GM23338 (cell line): ENCODE data around the gene TMEM119. TPM values are rescaled to one million over a fixed set of nuclear protein-coding genes. Genes with fewer than 3 reads are reported as not detected.

Experiments
- ATAC-seq: fragments of 200-7000 bp; cut with Tn5 transposase; 3 replicates; pipeline ENCODE4 v1.9.1; 2020
- DNase-seq: peaks from one replicate; pipeline ENCODE4 v3.0.0-alpha.2; 2015; ENCODE audit warnings: low spot score
- H2AFZ ChIP-seq: fragments of 200-600 bp; sonication (generic); 2 replicates; pipeline ENCODE4 v1.8.0; 2016; ENCODE audit warnings: antibody characterized with exemption, mild to moderate bottlenecking, moderate library complexity
- H3F3A ChIP-seq: fragments of 200-600 bp; sonication (generic); replicated peaks from 2 replicates; pipeline ENCODE4 v1.8.0; 2017; ENCODE audit warnings: antibody characterized with exemption, mixed run types, low read depth
- H3K27ac ChIP-seq: fragments of 200-600 bp; sonication (generic); 2 replicates; pipeline ENCODE4 v1.6.1; 2016; ENCODE audit warnings: low read depth
- H3K27me3 ChIP-seq: fragments of 200-600 bp; sonication (generic); 2 replicates; pipeline ENCODE4 v1.8.0; 2016; ENCODE audit warnings: mild to moderate bottlenecking, mixed run types, moderate library complexity; ENCODE audit not compliant: insufficient read depth
- H3K36me3 ChIP-seq: fragments of 200-600 bp; sonication (generic); 2 replicates; pipeline ENCODE4 v1.8.0; 2016; ENCODE audit warnings: mild to moderate bottlenecking; ENCODE audit not compliant: insufficient read depth
- H3K4me1 ChIP-seq: fragments of 200-600 bp; sonication (generic); 2 replicates; pipeline ENCODE4 v1.8.0; 2016; ENCODE audit warnings: mild to moderate bottlenecking, moderate library complexity; ENCODE audit not compliant: insufficient read depth
- H3K4me2 ChIP-seq: fragments of 200-600 bp; sonication (generic); 2 replicates; pipeline ENCODE4 v1.7.1; 2017; ENCODE audit warnings: mixed run types
- H3K4me3 ChIP-seq: fragments of 200-600 bp; sonication (generic); 2 replicates; pipeline ENCODE4 v1.6.1; 2016; ENCODE audit warnings: mixed run types
- H3K79me2 ChIP-seq: fragments of 200-600 bp; sonication (generic); replicated peaks from 2 replicates; pipeline ENCODE4 v1.8.0; 2017; ENCODE audit warnings: mild to moderate bottlenecking; ENCODE audit not compliant: insufficient read depth
- H3K9me2 ChIP-seq: fragments of 200-600 bp; sonication (generic); 2 replicates; pipeline ENCODE4 v1.8.0; 2017; ENCODE audit not compliant: insufficient read depth
- H4K20me1 ChIP-seq: fragments of 200-600 bp; sonication (generic); replicated peaks from 2 replicates; pipeline ENCODE4 v1.8.0; 2017; ENCODE audit warnings: mild to moderate bottlenecking; ENCODE audit not compliant: insufficient read depth
- H3K27ac Mint-ChIP-seq: 2 replicates; pipeline ENCODE4 v1.8.0; 2020; ENCODE audit warnings: inconsistent platforms, mild to moderate bottlenecking, moderate library complexity, mixed read lengths
- H3K27me3 Mint-ChIP-seq: 3 replicates; pipeline ENCODE4 v1.8.0; 2022; ENCODE audit warnings: low read depth, mild to moderate bottlenecking, moderate library complexity, mixed read lengths, inconsistent platforms; ENCODE audit not compliant: insufficient read depth, poor library complexity
- H3K36me3 Mint-ChIP-seq: 3 replicates; pipeline ENCODE4 v1.8.0; 2021; ENCODE audit warnings: low read depth, mild to moderate bottlenecking, inconsistent platforms, moderate library complexity, mixed read lengths
- H3K4me1 Mint-ChIP-seq: 3 replicates; pipeline ENCODE4 v1.8.0; 2020; ENCODE audit warnings: mild to moderate bottlenecking, inconsistent platforms, mixed read lengths
- H3K4me3 Mint-ChIP-seq: 3 replicates; pipeline ENCODE4 v1.8.0; 2021; ENCODE audit warnings: moderate library complexity, mild to moderate bottlenecking, inconsistent platforms, mixed read lengths
- H3K9me3 Mint-ChIP-seq: 3 replicates; pipeline ENCODE4 v1.8.0; 2020; ENCODE audit warnings: moderate library complexity, mild to moderate bottlenecking, inconsistent platforms, mixed read lengths
- CREB1 ChIP-seq: fragments of 250-450 bp; sonication (Bioruptor Pico); IDR thresholded peaks from 2 replicates; pipeline ENCODE4 v1.5.0; 2020; ENCODE audit warnings: low read depth, mild to moderate bottlenecking, moderate library complexity
- EZH2 ChIP-seq: fragments of 200-600 bp; sonication (generic); IDR thresholded peaks from one replicate; pipeline ENCODE4 v1.8.0; 2017; ENCODE audit warnings: antibody characterized with exemption, mild to moderate bottlenecking, low read depth; ENCODE audit not compliant: unreplicated experiment
- EZH2phosphoT487 ChIP-seq: fragments of 200-600 bp; sonication (generic); IDR thresholded peaks from one replicate; pipeline ENCODE4 v1.8.1; 2018; ENCODE audit warnings: antibody characterized with exemption; ENCODE audit not compliant: unreplicated experiment
- JUNB ChIP-seq: IDR thresholded peaks from one replicate; pipeline ENCODE4 v1.6.1; 2016; ENCODE audit warnings: antibody characterized with exemption; ENCODE audit not compliant: unreplicated experiment
- NANOG ChIP-seq: IDR thresholded peaks from 2 replicates; pipeline ENCODE4 v1.6.1; 2016; ENCODE audit warnings: antibody characterized with exemption, borderline replicate concordance
- POLR2AphosphoS5 ChIP-seq: IDR thresholded peaks from 2 replicates; pipeline ENCODE4 v1.6.1; 2016; ENCODE audit warnings: antibody characterized with exemption, low read depth
- STAT1 ChIP-seq: IDR thresholded peaks from one replicate; pipeline ENCODE4 v1.6.1; 2016; ENCODE audit warnings: antibody characterized with exemption; ENCODE audit not compliant: unreplicated experiment
- ZNF114 ChIP-seq: fragments of 250-450 bp; sonication (Bioruptor Pico); IDR thresholded peaks from 2 replicates; pipeline ENCODE4 v1.5.0; 2020; ENCODE audit warnings: mild to moderate bottlenecking, moderate library complexity
- ZNF331 ChIP-seq: fragments of 250-450 bp; sonication (Bioruptor Pico); IDR thresholded peaks from 2 replicates; pipeline ENCODE4 v1.5.0; 2020; ENCODE audit warnings: low read depth, mild to moderate bottlenecking, moderate library complexity
- polyA plus RNA-seq: library from polyadenylated mRNA; unstranded; fragments of >200 nt; fragmentation: Nextera tagmentation; extraction: Ambion mirVana; gene quantifications from 2 replicates; pipeline ENCODE4 v1.2.1, GENCODE V29; 2016
- total RNA-seq: library from RNA; depleted of rRNA; stranded (reverse); fragments of >200 nt; shearing (Covaris generic); gene quantifications from 2 replicates; pipeline ENCODE4 v1.2.3, GENCODE V29; 2014
- TF ChIP-seq, protein P1 (sequence below): IDR thresholded peaks from 2 replicates; pipeline ENCODE4 v1.6.1; 2016; ENCODE audit warnings: antibody characterized with exemption
- TF ChIP-seq, protein P2 (sequence below), 2 experiments: fragments of 200-600 bp in 1 of 2; sonication (generic) in 1 of 2; conservative IDR thresholded peaks; 2 replicates each; pipeline versions ENCODE4 v1.5.1 to v1.6.1; 2016 to 2017; ENCODE audit warnings: antibody characterized with exemption in 2 of 2, low read depth in 2 of 2, mild to moderate bottlenecking in 2 of 2, moderate library complexity in 1 of 2
- TF ChIP-seq, protein P3 (sequence below): IDR thresholded peaks from one replicate; pipeline ENCODE4 v1.6.1; 2018; ENCODE audit warnings: antibody characterized with exemption; ENCODE audit not compliant: unreplicated experiment

Gene TMEM119
- total and polyA plus RNA-seq, 2 experiments from 2014 or later: 0.06 to 0.07 TPM

DNA sequence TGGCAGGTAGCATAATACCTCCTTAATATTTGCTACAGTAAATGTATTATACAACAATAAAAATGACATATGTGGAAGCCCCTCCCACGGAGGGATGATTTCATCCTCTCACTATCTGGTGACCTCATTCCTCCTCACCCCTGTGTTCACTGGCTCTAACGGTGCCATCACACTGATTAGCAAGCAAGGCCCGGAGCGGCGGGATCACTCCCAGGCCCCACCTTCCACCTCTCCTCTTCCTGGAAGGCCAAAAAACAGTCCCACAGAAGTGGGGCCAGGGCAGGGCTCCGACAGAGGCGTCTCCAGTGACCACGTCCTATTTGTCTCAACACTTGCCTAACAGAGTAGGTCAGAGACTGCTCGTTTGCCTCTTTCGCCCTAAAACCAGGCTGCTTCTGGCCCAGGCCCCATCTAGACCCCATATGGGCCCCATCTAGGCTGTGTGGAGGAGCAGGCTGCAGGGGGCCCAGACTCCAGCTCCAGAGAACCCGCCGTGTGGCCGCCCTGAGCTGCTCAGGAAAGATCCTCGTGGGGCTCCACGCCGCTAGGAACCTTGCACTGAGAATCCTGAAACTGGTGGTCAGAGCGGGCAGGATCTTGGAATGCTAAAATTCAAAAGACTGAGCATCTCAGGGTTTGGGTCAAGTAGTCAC, 32.1 kb upstream of the TMEM119 start:
- Histone ChIP-seq H3K79me2 (no peaks in the 10 kb centered on the region), H3K27ac (no peak overlapping the region), H3K36me3 (no peaks in the 10 kb centered on the region), H3K4me3 (no peak overlapping the region), H3K27me3 (no peaks in the 10 kb centered on the region), H4K20me1 (no peaks in the 10 kb centered on the region), H3K4me1 (peaks cover 17% of the 10 kb centered on the region; the same call in 1 of the 2 replicates), H3K9me2 (no peaks in the 10 kb centered on the region), H2AFZ (peak overlapping the region; percentile 72), H3K4me2 (no peak overlapping the region), H3F3A (0 out of 2 replicates have a peak, but pooled peaks cover 4% of the 10 kb centered on the region)
- Mint-ChIP-seq H3K36me3 (no peaks in the 10 kb centered on the region), H3K9me3 (no peaks in the 10 kb centered on the region), H3K27me3 (peaks cover 11% of the 10 kb centered on the region), H3K27ac (peak overlapping the region; percentile 65), H3K4me3 (no peak overlapping the region), H3K4me1 (peaks cover 36% of the 10 kb centered on the region)
- TF ChIP-seq CREB1 (CRISPR knock-in tag): no peak
- TF ChIP-seq NANOG: no peak
- TF ChIP-seq, protein P1, sequence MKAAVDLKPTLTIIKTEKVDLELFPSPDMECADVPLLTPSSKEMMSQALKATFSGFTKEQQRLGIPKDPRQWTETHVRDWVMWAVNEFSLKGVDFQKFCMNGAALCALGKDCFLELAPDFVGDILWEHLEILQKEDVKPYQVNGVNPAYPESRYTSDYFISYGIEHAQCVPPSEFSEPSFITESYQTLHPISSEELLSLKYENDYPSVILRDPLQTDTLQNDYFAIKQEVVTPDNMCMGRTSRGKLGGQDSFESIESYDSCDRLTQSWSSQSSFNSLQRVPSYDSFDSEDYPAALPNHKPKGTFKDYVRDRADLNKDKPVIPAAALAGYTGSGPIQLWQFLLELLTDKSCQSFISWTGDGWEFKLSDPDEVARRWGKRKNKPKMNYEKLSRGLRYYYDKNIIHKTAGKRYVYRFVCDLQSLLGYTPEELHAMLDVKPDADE: no peak
- no peak for TF ChIP-seq JUNB
- no peak for TF ChIP-seq STAT1
- TF ChIP-seq, protein P2, sequence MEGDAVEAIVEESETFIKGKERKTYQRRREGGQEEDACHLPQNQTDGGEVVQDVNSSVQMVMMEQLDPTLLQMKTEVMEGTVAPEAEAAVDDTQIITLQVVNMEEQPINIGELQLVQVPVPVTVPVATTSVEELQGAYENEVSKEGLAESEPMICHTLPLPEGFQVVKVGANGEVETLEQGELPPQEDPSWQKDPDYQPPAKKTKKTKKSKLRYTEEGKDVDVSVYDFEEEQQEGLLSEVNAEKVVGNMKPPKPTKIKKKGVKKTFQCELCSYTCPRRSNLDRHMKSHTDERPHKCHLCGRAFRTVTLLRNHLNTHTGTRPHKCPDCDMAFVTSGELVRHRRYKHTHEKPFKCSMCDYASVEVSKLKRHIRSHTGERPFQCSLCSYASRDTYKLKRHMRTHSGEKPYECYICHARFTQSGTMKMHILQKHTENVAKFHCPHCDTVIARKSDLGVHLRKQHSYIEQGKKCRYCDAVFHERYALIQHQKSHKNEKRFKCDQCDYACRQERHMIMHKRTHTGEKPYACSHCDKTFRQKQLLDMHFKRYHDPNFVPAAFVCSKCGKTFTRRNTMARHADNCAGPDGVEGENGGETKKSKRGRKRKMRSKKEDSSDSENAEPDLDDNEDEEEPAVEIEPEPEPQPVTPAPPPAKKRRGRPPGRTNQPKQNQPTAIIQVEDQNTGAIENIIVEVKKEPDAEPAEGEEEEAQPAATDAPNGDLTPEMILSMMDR (conservative IDR thresholded peaks at IDR 0.05; ENCODE audit: low read depth in 2 of 2): no peak
- TF ChIP-seq ZNF331: no peak
- TF ChIP-seq, protein P3, sequence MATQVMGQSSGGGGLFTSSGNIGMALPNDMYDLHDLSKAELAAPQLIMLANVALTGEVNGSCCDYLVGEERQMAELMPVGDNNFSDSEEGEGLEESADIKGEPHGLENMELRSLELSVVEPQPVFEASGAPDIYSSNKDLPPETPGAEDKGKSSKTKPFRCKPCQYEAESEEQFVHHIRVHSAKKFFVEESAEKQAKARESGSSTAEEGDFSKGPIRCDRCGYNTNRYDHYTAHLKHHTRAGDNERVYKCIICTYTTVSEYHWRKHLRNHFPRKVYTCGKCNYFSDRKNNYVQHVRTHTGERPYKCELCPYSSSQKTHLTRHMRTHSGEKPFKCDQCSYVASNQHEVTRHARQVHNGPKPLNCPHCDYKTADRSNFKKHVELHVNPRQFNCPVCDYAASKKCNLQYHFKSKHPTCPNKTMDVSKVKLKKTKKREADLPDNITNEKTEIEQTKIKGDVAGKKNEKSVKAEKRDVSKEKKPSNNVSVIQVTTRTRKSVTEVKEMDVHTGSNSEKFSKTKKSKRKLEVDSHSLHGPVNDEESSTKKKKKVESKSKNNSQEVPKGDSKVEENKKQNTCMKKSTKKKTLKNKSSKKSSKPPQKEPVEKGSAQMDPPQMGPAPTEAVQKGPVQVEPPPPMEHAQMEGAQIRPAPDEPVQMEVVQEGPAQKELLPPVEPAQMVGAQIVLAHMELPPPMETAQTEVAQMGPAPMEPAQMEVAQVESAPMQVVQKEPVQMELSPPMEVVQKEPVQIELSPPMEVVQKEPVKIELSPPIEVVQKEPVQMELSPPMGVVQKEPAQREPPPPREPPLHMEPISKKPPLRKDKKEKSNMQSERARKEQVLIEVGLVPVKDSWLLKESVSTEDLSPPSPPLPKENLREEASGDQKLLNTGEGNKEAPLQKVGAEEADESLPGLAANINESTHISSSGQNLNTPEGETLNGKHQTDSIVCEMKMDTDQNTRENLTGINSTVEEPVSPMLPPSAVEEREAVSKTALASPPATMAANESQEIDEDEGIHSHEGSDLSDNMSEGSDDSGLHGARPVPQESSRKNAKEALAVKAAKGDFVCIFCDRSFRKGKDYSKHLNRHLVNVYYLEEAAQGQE: no peak
- TF ChIP-seq POLR2AphosphoS5: no peak
- no peak for TF ChIP-seq ZNF114 (CRISPR knock-in tag)
- no peak for TF ChIP-seq EZH2phosphoT487
- no peak for TF ChIP-seq EZH2
- DNase-seq (no peak), ATAC-seq (peak; percentile 34)
